ENCODE data around the gene TNFRSF25. TPM values are rescaled to one million over a fixed set of nuclear protein-coding genes. Genes with fewer than 3 reads are reported as not detected.

TNFRSF25 gene
- total and polyA plus RNA-seq, 2 donors from 2014 or later: 7.6 to 13.8 TPM

DNA sequence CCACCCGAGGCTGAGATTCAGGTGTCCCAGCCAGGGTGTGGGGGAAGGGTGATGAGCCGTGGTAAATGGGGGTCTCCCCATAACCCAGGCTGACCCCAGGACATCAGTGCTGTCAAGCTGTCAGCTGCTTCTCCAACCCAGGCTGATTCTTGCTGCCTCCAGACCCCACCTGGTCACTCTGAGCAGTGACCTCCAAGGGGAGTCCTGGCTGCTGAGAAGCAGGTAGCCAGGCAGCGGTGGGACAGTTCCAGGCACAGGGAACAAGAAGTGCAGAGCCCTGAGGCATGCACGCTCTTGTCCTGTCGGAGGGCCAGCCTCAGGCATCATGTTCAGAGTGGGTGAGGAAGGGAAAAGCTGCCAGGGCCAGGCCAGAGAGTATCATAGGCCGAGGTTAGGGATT is 40.3 kb downstream of the TNFRSF25 start:
- H3K9me3 ChIP-seq (ENCODE audit: control insufficient read depth in 2 of 3, insufficient read depth in 1 of 3, low read length in 3 of 3): no peaks in the 10 kb centered on the region
- intact Hi-C loops (cut with DNase I): no loop called here
- H3K27ac ChIP-seq (ENCODE audit: low read depth in 2 of 2, low read length in 2 of 2): no peak overlapping the region
- H3K9ac ChIP-seq (ENCODE audit: low read length in 3 of 3): no peak overlapping the region
- FAIRE-seq (no peak), DNase-seq (peak in 2 of 5 donors; percentile 52 to 56)
- H3K4me1 ChIP-seq (ENCODE audit: control insufficient read depth in 2 of 3, insufficient read depth in 2 of 3, low read depth in 1 of 3, low read length in 3 of 3): peaks cover 0 to 35% (median 13%) of the 10 kb centered on the region in 3 donors
- no peaks in the 10 kb centered on the region for H3K36me3 ChIP-seq (ENCODE audit: control insufficient read depth in 2 of 3, insufficient read depth in 3 of 3, low read length in 3 of 3)
- TF ChIP-seq, protein P1, sequence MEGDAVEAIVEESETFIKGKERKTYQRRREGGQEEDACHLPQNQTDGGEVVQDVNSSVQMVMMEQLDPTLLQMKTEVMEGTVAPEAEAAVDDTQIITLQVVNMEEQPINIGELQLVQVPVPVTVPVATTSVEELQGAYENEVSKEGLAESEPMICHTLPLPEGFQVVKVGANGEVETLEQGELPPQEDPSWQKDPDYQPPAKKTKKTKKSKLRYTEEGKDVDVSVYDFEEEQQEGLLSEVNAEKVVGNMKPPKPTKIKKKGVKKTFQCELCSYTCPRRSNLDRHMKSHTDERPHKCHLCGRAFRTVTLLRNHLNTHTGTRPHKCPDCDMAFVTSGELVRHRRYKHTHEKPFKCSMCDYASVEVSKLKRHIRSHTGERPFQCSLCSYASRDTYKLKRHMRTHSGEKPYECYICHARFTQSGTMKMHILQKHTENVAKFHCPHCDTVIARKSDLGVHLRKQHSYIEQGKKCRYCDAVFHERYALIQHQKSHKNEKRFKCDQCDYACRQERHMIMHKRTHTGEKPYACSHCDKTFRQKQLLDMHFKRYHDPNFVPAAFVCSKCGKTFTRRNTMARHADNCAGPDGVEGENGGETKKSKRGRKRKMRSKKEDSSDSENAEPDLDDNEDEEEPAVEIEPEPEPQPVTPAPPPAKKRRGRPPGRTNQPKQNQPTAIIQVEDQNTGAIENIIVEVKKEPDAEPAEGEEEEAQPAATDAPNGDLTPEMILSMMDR (IDR thresholded peaks at IDR 0.05; ENCODE audit: borderline replicate concordance, extremely low read depth, insufficient read depth): no peak
- peaks cover 11% of the 10 kb centered on the region for H3K27me3 ChIP-seq (ENCODE audit: control insufficient read depth, insufficient read depth, low read length)
- peak overlapping the region in 2 of 3 donors; percentile 52 to 63 for H3K4me3 ChIP-seq (ENCODE audit: low read length in 3 of 3)

DNA sequence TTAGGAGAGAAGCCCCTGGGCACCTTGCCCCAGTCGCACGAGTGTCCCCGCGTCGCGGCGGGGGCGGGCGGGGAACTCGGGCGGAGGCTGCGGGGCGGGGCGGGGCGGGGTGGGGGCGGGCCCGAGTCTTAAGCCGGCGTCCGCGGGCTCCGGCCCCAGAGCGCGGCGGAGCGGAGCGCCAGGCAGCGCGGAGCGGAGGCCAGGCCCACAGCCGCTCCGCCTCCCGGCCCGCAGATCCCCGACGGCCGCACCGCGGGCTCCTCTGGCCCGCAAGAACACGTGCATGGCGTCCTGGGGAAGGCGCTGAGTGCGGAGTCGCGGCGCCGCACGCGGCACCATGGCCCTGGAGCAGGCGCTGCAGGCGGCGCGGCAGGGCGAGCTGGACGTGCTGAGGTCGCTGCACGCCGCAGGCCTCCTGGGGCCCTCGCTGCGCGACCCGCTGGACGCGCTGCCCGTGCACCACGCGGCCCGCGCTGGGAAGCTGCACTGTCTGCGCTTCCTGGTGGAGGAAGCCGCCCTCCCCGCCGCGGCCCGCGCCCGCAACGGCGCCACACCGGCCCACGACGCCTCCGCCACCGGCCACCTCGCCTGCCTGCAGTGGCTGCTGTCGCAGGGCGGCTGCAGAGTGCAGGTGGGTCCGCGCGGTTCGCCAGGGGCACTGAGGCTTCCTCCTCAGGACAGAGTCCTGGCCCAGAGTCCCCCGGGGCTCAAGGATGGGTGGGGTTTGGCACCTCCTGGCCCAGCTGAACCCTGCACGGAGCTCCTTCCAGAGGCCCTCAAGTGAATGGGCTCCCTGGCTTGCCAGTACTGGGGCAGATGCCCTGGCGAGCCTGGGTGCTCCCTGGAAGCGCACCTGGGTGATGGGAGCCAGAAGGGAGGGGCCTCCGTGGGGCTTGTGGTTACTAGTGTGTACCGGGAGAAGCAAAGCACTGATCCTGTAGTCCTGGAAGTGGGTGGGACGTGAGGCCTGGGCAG is 41.1 kb downstream of the TNFRSF25 start, which contains the start of gene ESPN:
Gene ESPN (plus strand): TSS at position 158 of the 975 bp plus-strand sequence. CDS start 180 bp downstream, at position 338.
- Histone ChIP-seq H3K36me3 (ENCODE audit: control insufficient read depth in 2 of 3, insufficient read depth in 3 of 3, low read length in 3 of 3) (no peaks in the 10 kb centered on the region), H3K27ac (ENCODE audit: low read depth in 2 of 2, low read length in 2 of 2) (peak within 1 kb of the TSS in 1 of 2 donors; percentile 43), H3K27me3 (ENCODE audit: control insufficient read depth, insufficient read depth, low read length) (peaks cover 14% of the 10 kb centered on the region), H3K4me1 (ENCODE audit: control insufficient read depth in 2 of 3, insufficient read depth in 2 of 3, low read depth in 1 of 3, low read length in 3 of 3) (peaks cover 0 to 35% (median 13%) of the 10 kb centered on the region in 3 donors), H3K9ac (ENCODE audit: low read length in 3 of 3) (no peak within 1 kb of the TSS), H3K9me3 (ENCODE audit: control insufficient read depth in 2 of 3, insufficient read depth in 1 of 3, low read length in 3 of 3) (no peaks in the 10 kb centered on the region), H3K4me3 (ENCODE audit: low read length in 3 of 3) (peak within 1 kb of the TSS in 2 of 3 donors; percentile 52 to 63)
- FAIRE-seq: no peak
- DNase-seq: peak in 3 of 5 donors; percentile 53 to 76 (median 65)
- TF ChIP-seq, protein P1 (IDR thresholded peaks at IDR 0.05; ENCODE audit: borderline replicate concordance, extremely low read depth, insufficient read depth): no peak
- intact Hi-C loops (cut with DNase I): no loop called here

DNA sequence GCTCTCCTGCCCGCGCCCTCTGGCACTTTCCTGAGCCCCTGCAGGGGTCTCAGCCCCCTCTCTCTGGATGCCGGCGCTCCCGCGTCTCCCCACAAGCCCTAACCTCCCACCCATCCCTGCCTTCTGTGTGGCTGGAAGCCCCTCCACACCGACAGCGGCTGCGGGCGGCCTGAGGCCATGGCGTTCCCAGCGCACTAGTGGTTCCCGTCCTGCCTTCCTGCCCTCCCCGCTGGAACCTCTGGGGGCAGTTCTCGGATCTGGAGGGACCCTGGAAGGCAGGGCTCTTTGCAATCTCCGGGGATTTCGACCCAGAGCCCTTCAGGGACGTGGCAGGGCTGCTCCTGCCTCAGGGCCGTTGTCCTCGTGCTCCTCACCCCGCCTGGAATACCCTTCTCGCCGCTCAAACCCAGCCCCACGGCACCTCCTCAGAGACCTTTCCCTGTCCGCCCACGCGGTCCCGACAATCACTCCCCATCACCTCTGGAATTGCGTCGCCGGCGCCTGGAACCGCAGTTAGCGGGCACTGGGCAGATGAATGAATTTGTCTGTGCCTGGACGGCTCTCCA is 41.9 kb downstream of the TNFRSF25 start:
- Histone ChIP-seq H3K9me3 (ENCODE audit: control insufficient read depth in 2 of 3, insufficient read depth in 1 of 3, low read length in 3 of 3) (no peaks in the 10 kb centered on the region), H3K27ac (ENCODE audit: low read depth in 2 of 2, low read length in 2 of 2) (peak overlapping the region in 1 of 2 donors; percentile 43), H3K9ac (ENCODE audit: low read length in 3 of 3) (no peak overlapping the region), H3K27me3 (ENCODE audit: control insufficient read depth, insufficient read depth, low read length) (peaks cover 14% of the 10 kb centered on the region), H3K4me3 (ENCODE audit: low read length in 3 of 3) (no peak overlapping the region), H3K36me3 (ENCODE audit: control insufficient read depth in 2 of 3, insufficient read depth in 3 of 3, low read length in 3 of 3) (no peaks in the 10 kb centered on the region), H3K4me1 (ENCODE audit: control insufficient read depth in 2 of 3, insufficient read depth in 2 of 3, low read depth in 1 of 3, low read length in 3 of 3) (peaks cover 0 to 36% (median 13%) of the 10 kb centered on the region in 3 donors)
- intact Hi-C loops (cut with DNase I): no loop called here
- no peak for FAIRE-seq
- peak in 1 of 5 donors; percentile 77 for DNase-seq
- TF ChIP-seq, protein P1 (IDR thresholded peaks at IDR 0.05; ENCODE audit: borderline replicate concordance, extremely low read depth, insufficient read depth): no peak
